PC-3 (cell line): ENCODE data around the gene UBN2. TPM values are rescaled to one million over a fixed set of nuclear protein-coding genes. Genes with fewer than 3 reads are reported as not detected.

Source experiments
- ATAC-seq: fragments of 200-7000 bp; cut with Tn5 transposase; 2 replicates; pipeline ENCODE4 v1.9.1; 2020; ENCODE audit warnings: mild to moderate bottlenecking, moderate library complexity
- BruUV-seq: library from RNA; stranded (reverse); fragments of 400-500 nt; replicated peaks from 2 replicates; lab custom pipeline; 2021; lab: Mats Ljungman, UMichigan
- CTCF ChIA-PET: fragments of 300-600 bp; sonication (Branson Sonifier 250); formaldehyde crosslinking; loops from one replicate; lab custom pipeline; 2022; ENCODE audit warnings: antibody characterized with exemption; lab: Charles Lee
- POLR2A ChIA-PET: fragments of 300-600 bp; sonication (Branson Sonifier 250); formaldehyde crosslinking; loops from one replicate; lab custom pipeline; 2022; ENCODE audit warnings: antibody characterized with exemption; ENCODE audit not compliant: unreplicated experiment; lab: Charles Lee
- DNase-seq: peaks from one replicate; pipeline ENCODE4 v3.0.0-alpha.2; 2015
- H2AFZ ChIP-seq: fragments of 300-600 bp; sonication (generic); 2 replicates; pipeline ENCODE4 v1.6.0; 2016; ENCODE audit warnings: antibody characterized with exemption, low read length
- H3F3A ChIP-seq: fragments of 300-600 bp; sonication (generic); one replicate; pipeline ENCODE4 v1.6.0; 2017; ENCODE audit warnings: antibody characterized with exemption, low read length, control low read depth, mild to moderate bottlenecking; ENCODE audit not compliant: unreplicated experiment
- H3K27ac ChIP-seq: fragments of 300-600 bp; sonication (generic); 2 replicates; pipeline ENCODE4 v1.5.1; 2016; ENCODE audit warnings: mild to moderate bottlenecking, low read length
- H3K27me3 ChIP-seq: fragments of 300-600 bp; sonication (generic); 2 replicates; pipeline ENCODE4 v1.6.1; 2016; ENCODE audit warnings: low read length, mixed read lengths
- H3K36me3 ChIP-seq: fragments of 300-600 bp; sonication (generic); 2 replicates; pipeline ENCODE4 v1.6.1; 2016; ENCODE audit warnings: low read depth, mixed run types, low read length, mixed read lengths
- H3K4me1 ChIP-seq: fragments of 300-600 bp; sonication (generic); 2 replicates; pipeline ENCODE4 v1.5.1; 2016; ENCODE audit warnings: low read length; ENCODE audit not compliant: insufficient read depth
- H3K4me2 ChIP-seq: fragments of 300-600 bp; sonication (generic); 2 replicates; pipeline ENCODE4 v1.6.0; 2016; ENCODE audit warnings: low read length
- H3K4me3 ChIP-seq: fragments of 300-600 bp; sonication (generic); 2 replicates; pipeline ENCODE4 v1.5.1; 2016; ENCODE audit warnings: mild to moderate bottlenecking, low read length, mixed read lengths
- H3K79me2 ChIP-seq: fragments of 300-600 bp; sonication (generic); 2 replicates; pipeline ENCODE4 v1.6.1; 2017; ENCODE audit warnings: low read length, mixed read lengths
- H3K9ac ChIP-seq: fragments of 300-600 bp; sonication (generic); 2 replicates; pipeline ENCODE4 v1.6.0; 2016; ENCODE audit warnings: mild to moderate bottlenecking, low read length
- H3K9me2 ChIP-seq: fragments of 300-600 bp; sonication (generic); replicated peaks from 2 replicates; pipeline ENCODE4 v1.6.1; 2016; ENCODE audit warnings: mixed run types, low read length, mixed read lengths
- H3K9me3 ChIP-seq: fragments of 300-600 bp; sonication (generic); 2 replicates; pipeline ENCODE4 v1.6.1; 2016; ENCODE audit warnings: low read length, mixed read lengths
- H4K20me1 ChIP-seq: fragments of 300-600 bp; sonication (generic); 2 replicates; pipeline ENCODE4 v1.6.1; 2016; ENCODE audit warnings: low read length, mixed read lengths
- CTCF ChIP-seq: fragments of 300-600 bp; sonication (generic); conservative IDR thresholded peaks from 2 replicates; pipeline ENCODE4 v1.5.1; 2017; ENCODE audit warnings: antibody characterized with exemption, low read depth, mild to moderate bottlenecking, low read length
- EZH2 ChIP-seq: fragments of 300-600 bp; sonication (generic); IDR thresholded peaks from one replicate; pipeline ENCODE4 v1.6.1; 2017; ENCODE audit warnings: antibody characterized with exemption, mild to moderate bottlenecking, low read length; ENCODE audit not compliant: unreplicated experiment
- EZH2phosphoT487 ChIP-seq: fragments of 300-600 bp; sonication (generic); IDR thresholded peaks from 2 replicates; pipeline ENCODE4 v1.6.1; 2018; ENCODE audit warnings: mild to moderate bottlenecking, antibody characterized with exemption, low read length, borderline replicate concordance
- intact Hi-C: fragments of 100-400 bp; cut with micrococcal nuclease; formaldehyde crosslinking; loops from 2 replicates; pipeline ENCODE4 v1.9.0; 2023
- total RNA-seq: library from RNA; depleted of rRNA; stranded (reverse); fragments of >200 nt; gene quantifications from 2 replicates; pipeline ENCODE4 v1.2.3, GENCODE V29; 2014

The UBN2 gene
- total RNA-seq, 1 experiment from 2014 or later, result 2.2 TPM

GRCh38 chr7:139264220-139264619, 33.2 kb downstream of the UBN2 start:
- H3K9me3 ChIP-seq, result no peaks in the 10 kb centered on the region
- H3K79me2 ChIP-seq, result no peaks in the 10 kb centered on the region
- DNase-seq (no peak), ATAC-seq (no peak)
- H4K20me1 ChIP-seq, result no peaks in the 10 kb centered on the region
- CTCF ChIA-PET, result no interaction called here
- BruUV-seq, result no TSS peak
- H3K9ac ChIP-seq, result no peak overlapping the region
- TF ChIP-seq EZH2, result no peak
- TF ChIP-seq CTCF, result no peak
- H3K36me3 ChIP-seq, result peaks cover 13% of the 10 kb centered on the region
- H3K27ac ChIP-seq, result no peak overlapping the region
- H3K4me2 ChIP-seq, result no peak overlapping the region
- no peaks in the 10 kb centered on the region for H3K27me3 ChIP-seq
- H2AFZ ChIP-seq, result no peak overlapping the region
- H3F3A ChIP-seq, result no peaks in the 10 kb centered on the region
- POLR2A ChIA-PET, result no interaction called here
- H3K4me3 ChIP-seq, result no peak overlapping the region
- no peaks in the 10 kb centered on the region for H3K4me1 ChIP-seq
- no peaks in the 10 kb centered on the region for H3K9me2 ChIP-seq
- intact Hi-C loops, result no loop called here

- H3K9me3 ChIP-seq, result no peaks in the 10 kb centered on the region
- no peak overlapping the region for H3K4me2 ChIP-seq
- ChIA-PET POLR2A (no interaction called here), CTCF (no interaction called here)
- no peaks in the 10 kb centered on the region for H4K20me1 ChIP-seq
- H2AFZ ChIP-seq, result no peak overlapping the region
- no peak for ATAC-seq
- intact Hi-C loops, result no loop called here
- BruUV-seq, result no TSS peak
- no peak for DNase-seq
- no peak overlapping the region for H3K4me3 ChIP-seq
- H3K27ac ChIP-seq, result no peak overlapping the region
- no peaks in the 10 kb centered on the region for H3K79me2 ChIP-seq
- no peaks in the 10 kb centered on the region for H3K27me3 ChIP-seq
- H3K9ac ChIP-seq, result no peak overlapping the region
- no peaks in the 10 kb centered on the region for H3F3A ChIP-seq
- peaks cover 13% of the 10 kb centered on the region for H3K36me3 ChIP-seq
- no peaks in the 10 kb centered on the region for H3K4me1 ChIP-seq
- TF ChIP-seq EZH2 (no peak), EZH2phosphoT487 (no peak), CTCF (no peak)
- no peaks in the 10 kb centered on the region for H3K9me2 ChIP-seq
Measured at GRCh38 chr7:139265673-139266072, 34.6 kb downstream of the UBN2 start.

GRCh38 chr7:139271718-139272628, 40.9 kb downstream of the UBN2 start:
- no peak overlapping the region for H3K9ac ChIP-seq
- no peaks in the 10 kb centered on the region for H3F3A ChIP-seq
- BruUV-seq, result no TSS peak
- no peaks in the 10 kb centered on the region for H3K9me2 ChIP-seq
- H3K27ac ChIP-seq, result no peak overlapping the region
- no peak overlapping the region for H3K4me3 ChIP-seq
- H3K4me1 ChIP-seq, result no peaks in the 10 kb centered on the region
- ChIA-PET POLR2A (no interaction called here), CTCF (no interaction called here)
- peaks cover 4% of the 10 kb centered on the region for H3K36me3 ChIP-seq
- no peak overlapping the region for H2AFZ ChIP-seq
- no peaks in the 10 kb centered on the region for H4K20me1 ChIP-seq
- intact Hi-C loops, result no loop called here
- TF ChIP-seq EZH2 (no peak), EZH2phosphoT487 (no peak), CTCF (no peak)
- H3K79me2 ChIP-seq, result no peaks in the 10 kb centered on the region
- no peaks in the 10 kb centered on the region for H3K27me3 ChIP-seq
- DNase-seq, result no peak
- no peak overlapping the region for H3K4me2 ChIP-seq
- no peaks in the 10 kb centered on the region for H3K9me3 ChIP-seq
- no peak for ATAC-seq
